GM19452 (cell line): ENCODE results near the gene USB1.
"Not testable (repeated sequence)": the region's sequence is repeated elsewhere in the genome, so short reads cannot be mapped to it uniquely, and the experiment has no call there.

Experiments
- ATAC-seq: cut with Tn5 transposase; IDR thresholded peaks from one replicate; pipeline ENCODE4 v1.9.1; 2021; ENCODE audit not compliant: unreplicated experiment

USB1 gene

DNA sequence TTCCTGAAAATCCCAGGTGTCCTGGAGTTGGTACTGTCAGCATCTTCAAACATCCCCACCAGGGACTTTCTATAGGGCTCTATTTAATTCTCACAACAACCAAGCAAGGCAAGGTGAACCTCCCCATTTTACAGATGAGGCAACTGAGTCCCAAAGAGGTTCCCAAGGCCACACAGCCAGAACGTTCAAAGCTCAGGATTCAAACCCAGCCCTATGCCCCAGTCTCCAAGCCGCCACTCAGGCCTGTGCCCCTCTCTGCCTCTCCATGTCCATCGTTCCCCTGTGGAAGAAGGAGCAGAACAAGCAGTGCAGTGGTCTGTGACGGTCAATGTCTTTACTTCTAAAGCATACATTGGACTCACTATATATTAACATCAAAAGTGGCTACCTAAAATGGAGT is 6.8 kb upstream of the USB1 start:
- no peak for ATAC-seq

DNA sequence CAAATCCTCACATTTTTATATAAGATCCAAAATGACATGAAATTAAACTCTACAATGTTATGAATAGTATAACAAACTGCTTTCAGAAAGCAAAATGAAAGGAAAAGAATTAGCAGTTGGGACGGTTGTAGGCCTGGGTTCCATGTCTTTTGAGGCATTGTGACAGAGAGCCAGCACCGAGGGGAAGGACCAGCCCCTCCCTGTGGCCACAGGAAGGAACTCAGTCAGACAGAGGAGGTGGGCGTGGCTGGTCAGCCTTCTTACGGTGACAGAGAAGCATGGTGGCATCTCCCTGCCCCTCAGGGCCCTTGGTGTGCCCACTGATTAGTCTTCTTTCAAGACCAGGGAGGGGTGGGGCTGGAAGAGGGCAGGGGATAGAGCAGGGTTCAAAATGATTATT is 6.4 kb upstream of the USB1 start:
- no peak for ATAC-seq

DNA sequence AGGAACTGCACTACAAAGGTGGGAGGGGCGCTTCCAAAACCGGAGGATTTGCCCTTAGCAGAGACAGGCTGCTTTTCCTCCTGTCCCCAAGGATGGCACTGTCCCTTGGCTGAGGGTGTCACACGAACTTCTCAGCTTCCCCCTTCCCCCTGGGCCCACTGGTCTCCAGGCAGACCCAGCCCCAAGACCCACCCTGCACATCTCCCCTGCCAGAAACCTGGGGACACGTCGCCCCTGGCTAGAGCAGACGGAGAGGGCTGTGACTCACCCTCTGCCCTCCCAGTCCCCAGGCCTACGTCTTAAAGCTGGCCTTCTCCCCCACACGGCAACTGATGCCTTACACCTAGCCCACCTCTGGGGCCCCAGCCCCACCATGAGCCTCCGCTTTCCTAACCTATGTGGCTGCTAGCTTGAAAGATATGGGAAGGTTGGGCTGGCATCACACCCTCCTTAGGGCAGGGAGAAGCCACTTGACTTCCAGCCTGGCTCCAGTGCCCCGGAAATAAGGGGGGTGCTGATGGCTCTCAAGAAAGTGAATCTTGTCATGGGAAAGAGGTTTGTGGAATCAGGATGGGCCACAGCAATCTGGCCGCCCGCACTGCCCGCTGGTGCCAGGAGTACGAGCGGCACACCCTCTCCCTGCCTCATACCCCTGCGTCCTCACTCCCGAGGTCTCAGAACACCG is 5.3 kb upstream of the USB1 start:
- no peak for ATAC-seq

DNA sequence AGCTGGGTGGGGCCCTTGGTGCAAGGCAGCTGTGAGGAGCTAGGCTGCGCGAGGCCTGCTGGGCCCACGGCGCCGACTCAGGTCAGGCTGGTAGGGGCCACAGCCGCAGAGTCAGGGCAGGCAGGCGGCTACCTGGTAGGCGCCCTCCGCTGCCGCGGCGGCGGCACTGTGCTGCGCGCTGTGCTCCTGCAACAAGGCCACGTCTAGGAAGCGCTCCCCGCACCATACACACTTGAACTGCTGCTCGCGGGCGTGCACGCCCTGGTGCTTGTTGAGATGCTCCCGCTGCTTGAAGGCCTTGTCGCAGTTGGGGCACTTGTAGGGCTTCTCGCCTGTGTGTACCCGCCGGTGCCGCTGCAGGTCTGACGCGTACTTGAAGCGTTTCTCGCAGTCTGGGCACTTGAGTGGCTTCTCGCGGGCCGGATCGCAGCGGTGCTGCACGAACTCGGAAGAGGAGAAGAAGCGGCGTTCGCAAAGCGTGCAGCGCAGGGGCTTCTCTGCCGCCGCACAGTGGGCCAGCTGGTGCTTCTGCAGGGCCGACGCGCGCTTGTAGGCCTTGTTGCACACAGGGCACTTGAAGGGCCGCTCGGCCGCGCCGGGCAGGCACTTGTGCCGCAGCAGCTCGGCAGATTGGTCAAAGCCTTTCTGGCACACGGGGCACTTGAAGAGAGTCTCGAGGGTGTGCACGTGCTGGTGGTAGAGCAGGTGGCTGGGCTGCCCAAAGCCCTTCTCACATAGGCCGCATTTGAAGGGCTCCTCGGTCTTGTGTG is 4.6 kb upstream of the USB1 start:
- no peak for ATAC-seq

DNA sequence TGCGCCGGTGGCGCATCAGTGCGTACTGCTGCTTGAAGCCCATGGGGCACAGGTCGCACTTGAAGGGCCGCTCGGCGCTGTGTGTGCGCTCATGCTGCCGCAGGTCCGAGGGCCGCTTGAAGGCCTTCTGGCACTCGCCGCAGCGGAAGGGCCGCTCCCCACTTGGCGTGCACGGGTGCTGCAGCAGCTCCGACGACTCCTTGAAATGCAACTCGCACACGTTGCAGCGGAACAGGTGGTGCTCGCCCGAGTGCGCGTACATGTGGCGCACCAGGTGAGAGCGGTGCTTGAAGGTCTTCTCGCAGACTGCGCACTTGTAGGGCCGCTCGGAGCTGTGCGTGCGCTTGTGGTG is 4.1 kb upstream of the USB1 start:
- no peak for ATAC-seq

DNA sequence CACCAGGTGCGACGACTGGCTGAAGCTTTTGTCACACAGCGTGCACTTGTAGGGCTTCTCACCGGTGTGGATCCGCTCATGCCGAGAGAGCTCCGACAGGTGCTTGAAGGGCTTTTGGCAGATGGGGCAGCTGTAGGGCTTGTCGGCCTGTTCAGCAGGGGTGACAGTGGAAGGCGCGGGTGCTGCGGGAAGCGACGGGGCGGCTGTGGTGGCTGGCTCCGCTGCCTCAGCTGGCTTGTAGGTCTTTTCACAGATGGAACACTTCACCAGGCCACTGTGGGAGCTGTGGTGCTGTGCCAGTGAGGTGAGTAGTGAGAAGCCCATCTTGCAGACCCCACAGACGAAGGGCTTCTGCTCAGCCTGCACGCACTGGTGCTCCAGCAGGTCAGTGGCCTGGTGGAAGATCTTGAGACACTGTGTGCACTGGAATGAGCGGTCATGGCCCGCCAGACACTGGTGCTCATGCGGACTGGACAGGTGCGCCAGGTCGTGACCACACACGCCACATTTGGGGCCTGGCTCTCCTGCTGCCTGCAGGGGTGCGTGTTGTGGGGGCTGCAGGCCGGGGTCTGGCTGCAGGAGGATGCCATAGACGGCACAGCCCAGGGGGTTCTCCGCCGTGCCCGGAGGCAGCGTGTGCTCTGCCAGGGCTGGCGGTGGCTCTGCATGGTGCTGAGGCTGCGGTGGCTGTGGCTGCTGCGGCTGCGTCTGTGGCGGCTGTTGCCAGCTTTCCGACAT is 3.5 kb upstream of the USB1 start:
- no peak for ATAC-seq

DNA sequence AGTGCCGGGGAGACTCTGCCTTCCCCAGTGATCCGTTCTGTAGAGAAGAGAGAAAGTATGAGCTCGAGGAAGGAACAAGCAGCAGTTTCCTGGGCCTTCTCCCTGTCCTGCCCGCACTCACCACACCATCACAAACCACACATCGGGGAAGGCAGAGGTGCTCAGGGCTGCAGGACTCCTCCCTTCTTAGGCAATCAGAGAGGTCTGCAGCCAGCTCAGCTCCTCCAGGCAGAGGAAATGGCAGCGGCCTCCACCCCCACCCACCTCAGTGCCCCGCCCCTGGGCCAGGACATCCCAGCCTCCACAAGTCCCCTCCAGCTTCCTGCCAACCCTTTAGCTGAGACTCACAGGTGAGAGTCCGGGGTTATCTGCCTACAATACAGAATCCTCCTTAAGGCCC is 2.7 kb upstream of the USB1 start:
- ATAC-seq = no peak

DNA sequence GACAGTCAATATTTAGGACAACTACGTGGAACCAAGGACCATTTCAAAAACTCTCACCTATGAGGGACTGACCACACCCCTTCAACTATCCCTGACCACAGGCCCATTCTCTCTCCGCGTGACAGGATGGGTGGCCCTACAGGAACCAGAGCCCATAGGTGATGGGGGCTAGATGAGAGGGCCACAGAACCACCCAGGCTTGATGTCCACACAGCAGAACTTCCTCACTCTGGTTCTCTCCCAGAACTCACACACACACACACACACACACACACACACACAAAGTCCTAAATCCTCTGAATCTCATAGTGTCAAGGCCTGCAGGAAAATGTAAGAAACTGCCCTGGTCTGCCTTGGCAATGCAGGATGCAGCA is 2.2 kb upstream of the USB1 start:
- ATAC-seq = no peak

DNA sequence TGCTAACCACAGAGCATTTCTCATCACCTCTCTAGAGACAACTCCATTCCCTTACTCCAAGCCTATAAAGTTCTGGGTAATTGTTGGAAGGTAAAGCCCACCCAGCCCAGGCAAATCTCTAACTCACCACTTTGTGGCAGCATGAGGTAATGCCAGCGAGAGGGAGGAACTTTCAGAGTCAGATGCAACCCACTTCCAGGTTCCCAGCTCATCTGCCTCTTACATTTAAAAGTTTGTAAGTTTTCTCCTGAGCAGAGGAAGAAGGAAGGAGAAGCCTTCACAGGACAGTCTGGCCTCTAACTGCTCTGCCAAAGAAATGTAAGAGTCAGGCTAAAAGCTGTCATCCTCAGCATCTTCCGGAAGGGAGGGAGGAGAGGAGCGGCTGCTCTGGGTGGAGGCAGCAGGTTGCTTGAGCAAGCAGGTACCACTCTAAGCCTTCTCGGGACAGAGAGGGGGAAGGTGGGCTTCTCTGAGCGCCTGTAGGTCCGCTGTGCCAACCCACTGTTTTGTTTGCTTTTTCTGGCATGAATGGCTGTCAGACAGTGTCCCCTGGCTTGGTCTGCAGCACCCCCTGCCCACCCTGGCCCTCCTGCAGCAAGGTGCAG is 1.7 kb upstream of the USB1 start:
- no peak for ATAC-seq

DNA sequence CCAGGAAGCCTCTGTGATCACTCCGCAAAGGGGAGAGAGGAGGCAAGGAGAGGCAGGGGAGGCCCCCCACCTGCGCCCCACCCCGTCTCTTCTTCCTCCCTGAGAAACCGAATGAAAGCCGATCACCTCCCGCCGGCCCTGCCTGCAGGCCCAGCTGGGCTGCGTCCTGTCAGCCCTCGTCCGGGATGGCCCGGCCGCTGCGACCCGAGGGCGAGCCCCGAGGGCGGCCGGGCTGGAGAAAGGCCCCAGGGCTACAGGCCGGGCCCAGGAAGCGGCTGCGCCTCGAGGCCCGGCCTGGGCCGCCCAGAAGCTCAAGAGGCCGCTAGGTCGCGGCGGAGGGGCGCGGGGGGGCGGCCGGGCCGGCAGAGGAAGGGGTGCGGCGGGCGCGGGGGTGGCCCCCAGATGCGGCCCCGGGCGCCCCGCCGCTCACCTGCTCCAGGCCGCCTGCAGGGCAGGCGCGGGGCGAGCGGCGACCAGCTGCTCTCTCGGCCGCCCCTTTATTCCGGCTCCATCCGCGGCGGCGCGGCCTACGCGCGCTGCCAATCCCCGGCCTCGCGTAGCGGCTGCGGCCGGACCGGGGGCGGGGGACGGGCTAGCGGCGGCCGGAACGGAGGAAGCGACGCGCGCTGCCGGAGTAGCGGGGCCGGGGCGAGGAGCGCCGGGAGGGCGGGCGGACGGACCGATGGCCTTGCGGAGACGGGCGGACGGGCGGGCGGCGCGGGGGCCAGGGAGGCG is 1.1 kb upstream of the USB1 start, which contains the start of gene ZNF319:
TSS of gene ZNF319 (minus strand) at position 702 of the 735 bp plus-strand sequence. CDS start 2,407 bp downstream, outside the sequence.
- peak; percentile 24 for ATAC-seq

DNA sequence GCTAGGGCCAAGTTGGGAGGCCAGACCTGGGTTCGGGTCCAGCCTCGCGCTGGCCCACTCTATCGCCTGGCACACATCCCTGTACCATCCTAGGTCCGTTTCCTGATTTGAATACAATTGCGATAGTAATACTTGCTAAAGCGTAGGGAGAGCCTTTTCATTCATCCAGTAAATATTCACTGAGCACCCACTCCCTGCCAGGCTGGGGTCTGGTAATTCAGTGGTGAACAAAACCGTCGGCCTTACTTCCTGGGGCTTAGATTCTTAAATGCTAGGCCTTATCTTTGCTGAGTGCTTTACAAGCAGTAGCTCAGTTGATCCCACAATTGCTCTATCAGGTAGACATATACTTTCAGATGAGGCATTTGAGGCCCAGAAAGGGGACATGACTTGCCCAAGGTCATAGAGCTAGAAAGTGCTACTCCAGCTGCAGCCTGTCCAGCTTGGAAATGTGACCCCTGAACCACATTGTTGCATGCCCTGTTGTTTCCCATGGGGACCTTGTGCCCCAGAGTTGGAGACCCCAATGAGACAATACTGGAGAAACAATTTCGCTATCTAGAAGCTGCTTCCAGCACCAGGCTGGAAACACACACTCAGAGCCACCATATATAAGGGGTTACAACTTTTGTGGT is 691 bp downstream of the USB1 start:
- no peak for ATAC-seq

DNA sequence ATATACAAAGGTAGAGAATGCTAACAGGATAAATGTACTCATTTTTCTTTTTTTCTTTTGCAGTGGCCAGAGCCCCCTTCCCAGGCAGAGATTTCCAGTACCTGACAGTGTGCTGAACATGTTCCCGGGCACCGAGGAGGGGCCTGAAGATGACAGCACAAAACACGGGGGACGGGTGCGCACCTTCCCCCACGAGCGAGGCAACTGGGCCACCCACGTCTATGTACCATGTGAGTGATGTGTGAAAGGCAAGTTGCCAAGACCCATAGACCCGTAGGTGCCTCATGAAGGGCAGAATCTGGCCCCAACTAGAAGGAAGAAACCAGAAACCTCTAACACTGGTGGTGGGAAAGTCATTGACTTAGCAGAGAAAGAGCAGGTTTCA is 1.2 kb downstream of the USB1 start:
- ATAC-seq = no peak

DNA sequence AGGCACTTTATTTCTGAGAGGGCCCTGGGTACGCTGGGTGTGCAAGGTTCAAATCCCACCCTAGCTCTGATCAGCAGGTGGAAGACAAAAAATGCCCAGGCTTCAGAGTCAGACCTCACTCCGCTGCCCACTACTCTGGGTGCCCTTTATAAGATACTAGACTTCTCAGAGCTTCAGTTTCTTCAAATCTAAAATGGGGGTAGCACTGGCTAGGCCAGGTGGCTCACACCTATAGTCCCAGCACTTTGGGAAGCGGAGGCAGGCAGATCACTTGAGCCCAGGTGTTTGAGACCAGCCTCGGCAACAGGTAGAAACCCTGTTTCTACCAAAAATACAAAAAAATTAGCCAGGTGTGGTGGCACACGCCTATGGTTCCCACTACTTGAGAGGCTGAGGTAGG is 1.7 kb downstream of the USB1 start:
- ATAC-seq = no peak

DNA sequence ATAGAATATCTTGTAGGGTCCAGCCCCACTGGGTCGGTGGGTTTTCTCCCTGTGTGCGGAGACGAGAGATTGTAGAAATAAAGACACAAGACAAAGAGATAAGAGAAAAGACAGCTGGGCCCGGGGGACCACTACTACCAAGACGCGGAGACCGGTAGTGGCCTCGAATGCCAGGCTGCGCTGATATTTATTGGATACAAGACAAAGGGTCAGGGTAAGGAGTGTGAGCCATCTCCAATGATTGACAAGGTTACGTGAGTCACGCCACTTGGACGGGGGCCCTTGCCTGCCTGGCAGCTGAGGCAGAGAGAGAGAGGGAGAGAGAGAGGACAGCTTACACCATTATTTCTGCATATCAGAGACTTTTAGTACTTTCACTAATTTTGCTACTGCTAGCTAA is 3.5 kb downstream of the USB1 start:
- ATAC-seq = not testable (repeated sequence)

DNA sequence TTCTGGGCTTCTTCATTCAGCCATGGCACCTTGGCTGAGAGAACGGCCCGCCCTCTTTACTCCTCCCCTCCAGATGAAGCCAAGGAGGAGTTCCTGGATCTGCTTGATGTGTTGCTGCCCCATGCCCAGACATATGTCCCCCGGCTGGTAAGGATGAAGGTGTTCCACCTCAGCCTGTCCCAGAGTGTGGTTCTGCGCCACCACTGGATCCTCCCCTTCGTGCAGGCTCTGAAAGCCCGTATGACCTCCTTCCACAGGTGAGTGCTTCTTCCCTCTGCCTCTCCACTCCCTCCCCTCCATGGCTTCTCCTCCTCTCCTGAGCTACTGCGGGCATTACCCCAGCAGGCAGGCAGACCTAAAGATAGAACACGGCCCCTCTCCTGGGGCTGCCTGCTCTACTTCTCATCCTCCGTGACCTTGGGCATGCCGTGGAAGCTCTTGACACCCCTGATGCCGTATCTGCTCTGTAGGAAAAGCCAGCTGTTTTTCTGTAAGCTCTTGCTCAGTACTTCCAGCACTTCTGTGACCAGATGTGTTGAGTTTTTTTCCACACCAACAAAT is 8.7 kb downstream of the USB1 start:
- ATAC-seq = no peak

DNA sequence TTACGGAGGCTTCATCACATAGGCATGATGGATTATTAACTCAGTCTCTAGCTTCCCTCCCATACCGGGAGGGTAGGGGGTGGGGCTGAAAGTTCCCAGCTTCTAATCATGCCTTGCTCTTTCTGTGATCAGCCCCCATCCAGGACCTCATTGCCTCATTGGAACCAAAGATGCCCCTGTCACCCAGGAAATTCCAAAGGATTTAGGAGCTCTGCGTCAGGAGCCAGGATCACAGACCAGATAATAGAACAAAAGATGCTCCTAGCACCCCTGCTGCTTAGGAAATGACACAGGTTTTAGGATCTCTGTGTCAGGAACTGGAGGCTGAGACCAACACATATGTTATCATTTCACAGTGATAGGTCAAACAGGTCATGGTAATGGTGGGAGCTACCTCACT is 9.7 kb downstream of the USB1 start:
- ATAC-seq = no peak

DNA sequence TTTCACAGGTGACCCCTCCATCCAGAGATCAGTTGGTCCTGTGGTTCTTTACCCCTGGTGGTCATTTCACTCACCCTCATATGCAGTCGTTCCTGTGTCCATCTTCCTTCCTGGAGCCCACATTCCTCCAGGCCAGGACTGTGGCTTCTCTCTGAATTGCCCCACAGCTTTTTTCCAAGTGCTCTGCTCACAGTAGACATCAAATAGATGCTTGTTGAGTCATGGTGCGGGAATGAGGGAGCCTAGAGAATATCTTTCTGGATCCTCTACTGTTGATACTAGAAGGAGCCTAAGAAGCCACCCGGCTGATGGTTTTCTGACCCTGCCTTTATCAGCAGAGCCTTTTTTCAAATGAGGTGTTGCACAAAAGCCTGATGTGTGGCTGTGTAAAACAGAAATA is 10.4 kb downstream of the USB1 start:
- no peak for ATAC-seq

DNA sequence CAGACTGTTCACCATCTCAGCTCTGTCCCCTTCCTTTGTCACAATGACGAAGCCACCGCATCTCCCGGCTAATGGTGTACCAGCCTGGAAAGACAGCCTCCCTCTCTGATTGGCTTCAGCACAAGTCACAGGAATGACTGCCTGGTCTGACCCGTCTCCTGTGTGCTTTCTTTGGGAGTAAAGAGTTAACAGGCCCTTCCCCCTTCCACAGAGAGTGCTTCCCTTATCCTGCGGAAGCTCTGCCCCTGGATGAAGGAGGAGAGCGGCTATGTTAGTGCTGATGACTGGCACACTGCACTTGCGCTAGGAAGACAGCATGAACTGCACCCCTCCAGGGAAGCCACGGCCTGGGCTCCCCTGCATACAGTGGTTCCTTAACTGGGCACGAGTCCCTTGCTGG is 11.3 kb downstream of the USB1 start:
- no peak for ATAC-seq

DNA sequence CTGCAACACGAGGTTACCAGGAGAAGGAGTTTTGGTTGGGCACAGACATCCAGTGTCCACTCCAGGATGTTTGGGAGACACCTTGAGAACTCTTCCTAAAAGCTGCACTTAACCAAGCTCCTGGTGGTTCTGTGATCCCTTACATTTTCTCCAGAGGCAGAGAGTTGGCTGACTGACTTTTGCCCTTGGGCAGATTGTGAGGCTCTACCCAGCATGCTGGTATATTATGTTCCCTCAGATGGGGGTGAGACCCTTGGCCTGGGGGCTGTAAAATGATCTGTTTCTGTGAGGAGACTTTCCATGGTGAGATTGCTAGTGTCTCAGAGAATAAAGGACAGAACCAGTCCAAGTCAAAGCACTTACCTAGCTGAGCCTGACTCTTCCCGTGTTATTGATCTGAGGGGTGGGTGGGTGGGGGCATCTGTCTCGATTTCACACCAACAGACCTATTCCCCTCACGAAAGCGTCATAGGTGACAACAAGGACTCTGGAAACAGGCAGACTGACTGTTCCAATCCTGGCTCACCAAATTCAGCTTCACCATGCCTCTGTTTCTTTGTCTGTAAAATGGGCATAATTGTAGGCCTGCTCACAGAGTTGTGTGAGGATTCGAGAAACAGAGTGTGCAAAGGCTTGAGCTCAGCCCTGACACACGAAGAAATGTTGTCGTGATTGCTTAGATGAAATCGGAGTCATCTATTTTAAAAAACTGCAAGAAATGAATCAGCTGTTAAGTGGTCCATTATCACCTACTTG is 12.2 kb downstream of the USB1 start:
- no peak for ATAC-seq
